Stimulated activated CD4-positive, alpha-beta T cell treated with anti-CD3 and anti-CD28 coated beads, TNF-alpha, amount 100 ng/mL, for 48 hours (primary cell): ENCODE data around the gene TBL1X.
"Not testable (repeated sequence)": the region's sequence is repeated elsewhere in the genome, so short reads cannot be mapped to it uniquely, and the experiment has no call there.

Experiments used
- DNase-seq, 3 donors: peaks; one replicate each; pipeline ENCODE4 v3.0.0-alpha.2; 2020; ENCODE audit warnings: low read depth in 3 of 3

The TBL1X gene

GRCh38 chrX:9765072-9765736, 300.3 kb downstream of the TBL1X start:
- no peak for DNase-seq

- no peak for DNase-seq
Observed at GRCh38 chrX:9765737-9766097, 300.9 kb downstream of the TBL1X start, which contains the start of gene GPR143. TSS of gene GPR143 (minus strand) at chrX:9765847. CDS start at chrX:9765817, 30 bp downstream.

- DNase-seq: no peak
Observed at GRCh38 chrX:9767375-9767774, 302.5 kb downstream of the TBL1X start.

- not testable (repeated sequence) for DNase-seq
Observed at GRCh38 chrX:9768321-9768839, 303.5 kb downstream of the TBL1X start.

- DNase-seq: no peak
Observed at GRCh38 chrX:9770319-9770718, 305.5 kb downstream of the TBL1X start.

- DNase-seq: no peak
Observed at GRCh38 chrX:9772943-9773342, 308.1 kb downstream of the TBL1X start.

- DNase-seq: no peak
Observed at GRCh38 chrX:9775930-9776329, 311.1 kb downstream of the TBL1X start.

GRCh38 chrX:9781941-9782340, 317.1 kb downstream of the TBL1X start:
- no peak for DNase-seq

GRCh38 chrX:9784332-9784731, 319.5 kb downstream of the TBL1X start:
- no peak for DNase-seq

- DNase-seq: no peak
Observed at GRCh38 chrX:9785254-9785943, 320.5 kb downstream of the TBL1X start.

- no peak for DNase-seq
Observed at GRCh38 chrX:9785944-9786797, 321.3 kb downstream of the TBL1X start, which contains the start of gene SHROOM2. TSS of gene SHROOM2 (plus strand) at chrX:9786429. CDS start at chrX:9786546, 117 bp downstream.

GRCh38 chrX:9786798-9787635, 322.2 kb downstream of the TBL1X start:
- DNase-seq: no peak

GRCh38 chrX:9788911-9789310, 324.1 kb downstream of the TBL1X start:
- DNase-seq: no peak

- no peak for DNase-seq
Observed at GRCh38 chrX:9789555-9789954, 324.7 kb downstream of the TBL1X start.
